ENCODE results near the gene HCN3. TPM values are rescaled to one million over a fixed set of nuclear protein-coding genes. Genes with fewer than 3 reads are reported as not detected.

HCN3 gene
- total and polyA plus RNA-seq, 2 of the 13 experiments (the other 11 are each of a cell fraction or from before 2014, with no cell fraction given) = 2.4 to 10.2 TPM

DNA sequence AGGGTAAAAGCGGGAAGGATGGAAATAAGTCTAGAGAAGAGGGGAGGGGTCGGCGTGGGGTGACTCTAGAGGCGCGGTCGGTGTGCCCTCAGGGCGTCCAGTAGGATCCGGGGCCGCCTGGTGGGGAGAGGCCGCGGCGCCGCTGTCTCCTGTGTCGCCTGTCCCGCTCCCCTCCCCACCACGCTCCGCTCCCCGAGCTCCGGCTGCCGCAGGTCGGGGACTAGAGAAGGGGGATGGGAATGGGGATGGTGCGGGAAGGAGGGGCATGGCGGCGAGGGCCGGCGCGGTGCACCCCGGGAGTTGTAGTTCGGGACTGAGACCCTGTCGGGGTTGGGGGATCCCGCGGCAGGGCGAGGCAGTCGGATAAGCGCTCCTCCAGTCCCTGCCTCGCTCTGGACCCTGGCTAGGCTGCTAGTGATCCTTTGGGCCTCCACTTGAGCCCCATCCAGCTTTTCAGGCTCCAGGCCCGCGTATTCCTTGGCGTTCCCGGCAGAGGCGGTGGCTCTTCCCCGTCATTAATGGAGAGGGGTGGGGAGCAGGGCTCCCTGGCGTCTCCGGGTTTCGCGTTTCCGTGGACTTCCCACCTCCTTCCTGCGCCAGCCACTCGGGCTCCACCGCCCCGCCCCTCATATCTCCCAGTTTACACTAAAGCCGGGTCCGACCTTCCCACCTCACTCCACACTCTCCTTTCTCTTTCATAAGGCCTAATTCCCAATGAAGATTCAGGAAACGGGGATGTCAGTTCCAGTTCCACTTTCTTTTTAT lies 21.8 kb upstream of the HCN3 start, which contains the start of gene ENTREP3 (continued):
- TF ChIP-seq ELF1 (CRISPR knock-in tag; IDR thresholded peaks at IDR 0.05) (peak; percentile 69; the same call in 1 of the 2 replicates), IKZF1 (IDR thresholded peaks at IDR 0.05) (no peak), MAF1 (CRISPR knock-in tag; IDR thresholded peaks at IDR 0.05; ENCODE audit: borderline replicate concordance) (no peak), CEBPB (IDR thresholded peaks at IDR 0.05; ENCODE audit: borderline replicate concordance, low read depth, low read length) (no peak), DR1 (CRISPR knock-in tag; IDR thresholded peaks at IDR 0.05) (no peak), YEATS2 (CRISPR knock-in tag; IDR thresholded peaks at IDR 0.05; ENCODE audit: borderline replicate concordance) (peak; percentile 60; the same call in 1 of the 2 replicates), TCF7 (IDR thresholded peaks at IDR 0.05; ENCODE audit: low read depth) (no peak), ZNF121 (CRISPR knock-in tag; IDR thresholded peaks at IDR 0.05) (no peak), HOXA3 (CRISPR knock-in tag; IDR thresholded peaks at IDR 0.05) (peak; percentile 86), MBD4 (IDR thresholded peaks at IDR 0.05; ENCODE audit: borderline replicate concordance, low read length) (no peak), ISL2 (CRISPR knock-in tag; IDR thresholded peaks at IDR 0.05) (peak; percentile 57; the same call in 1 of the 2 replicates), ZNF367 (CRISPR knock-in tag; IDR thresholded peaks at IDR 0.05; ENCODE audit: borderline replicate concordance) (no peak), ZNF256 (CRISPR knock-in tag; conservative IDR thresholded peaks at IDR 0.05) (no peak), POGZ (CRISPR knock-in tag; IDR thresholded peaks at IDR 0.05) (0 out of 2 replicates have a peak, but pooled peaks have one; percentile 33), TBL1XR1 (IDR thresholded peaks at IDR 0.05; ENCODE audit: borderline replicate concordance, low read length, partially characterized antibody) (no peak), ZNF552 (CRISPR knock-in tag; IDR thresholded peaks at IDR 0.05; ENCODE audit: borderline replicate concordance) (no peak), PHF5A (CRISPR knock-in tag; IDR thresholded peaks at IDR 0.05; ENCODE audit: low read depth, unreplicated experiment) (peak; percentile 71), ZNF766 (CRISPR knock-in tag; IDR thresholded peaks at IDR 0.05; ENCODE audit: borderline replicate concordance) (no peak), ZNF232 (CRISPR knock-in tag; IDR thresholded peaks at IDR 0.05; ENCODE audit: borderline replicate concordance) (peak; percentile 63; the same call in 1 of the 2 replicates)
- TF ChIP-seq, protein P1, sequence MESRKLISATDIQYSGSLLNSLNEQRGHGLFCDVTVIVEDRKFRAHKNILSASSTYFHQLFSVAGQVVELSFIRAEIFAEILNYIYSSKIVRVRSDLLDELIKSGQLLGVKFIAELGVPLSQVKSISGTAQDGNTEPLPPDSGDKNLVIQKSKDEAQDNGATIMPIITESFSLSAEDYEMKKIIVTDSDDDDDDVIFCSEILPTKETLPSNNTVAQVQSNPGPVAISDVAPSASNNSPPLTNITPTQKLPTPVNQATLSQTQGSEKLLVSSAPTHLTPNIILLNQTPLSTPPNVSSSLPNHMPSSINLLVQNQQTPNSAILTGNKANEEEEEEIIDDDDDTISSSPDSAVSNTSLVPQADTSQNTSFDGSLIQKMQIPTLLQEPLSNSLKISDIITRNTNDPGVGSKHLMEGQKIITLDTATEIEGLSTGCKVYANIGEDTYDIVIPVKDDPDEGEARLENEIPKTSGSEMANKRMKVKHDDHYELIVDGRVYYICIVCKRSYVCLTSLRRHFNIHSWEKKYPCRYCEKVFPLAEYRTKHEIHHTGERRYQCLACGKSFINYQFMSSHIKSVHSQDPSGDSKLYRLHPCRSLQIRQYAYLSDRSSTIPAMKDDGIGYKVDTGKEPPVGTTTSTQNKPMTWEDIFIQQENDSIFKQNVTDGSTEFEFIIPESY (CRISPR knock-in tag; IDR thresholded peaks at IDR 0.05) = peak; percentile 24; the same call in 1 of the 2 replicates
- TF ChIP-seq, protein P2, sequence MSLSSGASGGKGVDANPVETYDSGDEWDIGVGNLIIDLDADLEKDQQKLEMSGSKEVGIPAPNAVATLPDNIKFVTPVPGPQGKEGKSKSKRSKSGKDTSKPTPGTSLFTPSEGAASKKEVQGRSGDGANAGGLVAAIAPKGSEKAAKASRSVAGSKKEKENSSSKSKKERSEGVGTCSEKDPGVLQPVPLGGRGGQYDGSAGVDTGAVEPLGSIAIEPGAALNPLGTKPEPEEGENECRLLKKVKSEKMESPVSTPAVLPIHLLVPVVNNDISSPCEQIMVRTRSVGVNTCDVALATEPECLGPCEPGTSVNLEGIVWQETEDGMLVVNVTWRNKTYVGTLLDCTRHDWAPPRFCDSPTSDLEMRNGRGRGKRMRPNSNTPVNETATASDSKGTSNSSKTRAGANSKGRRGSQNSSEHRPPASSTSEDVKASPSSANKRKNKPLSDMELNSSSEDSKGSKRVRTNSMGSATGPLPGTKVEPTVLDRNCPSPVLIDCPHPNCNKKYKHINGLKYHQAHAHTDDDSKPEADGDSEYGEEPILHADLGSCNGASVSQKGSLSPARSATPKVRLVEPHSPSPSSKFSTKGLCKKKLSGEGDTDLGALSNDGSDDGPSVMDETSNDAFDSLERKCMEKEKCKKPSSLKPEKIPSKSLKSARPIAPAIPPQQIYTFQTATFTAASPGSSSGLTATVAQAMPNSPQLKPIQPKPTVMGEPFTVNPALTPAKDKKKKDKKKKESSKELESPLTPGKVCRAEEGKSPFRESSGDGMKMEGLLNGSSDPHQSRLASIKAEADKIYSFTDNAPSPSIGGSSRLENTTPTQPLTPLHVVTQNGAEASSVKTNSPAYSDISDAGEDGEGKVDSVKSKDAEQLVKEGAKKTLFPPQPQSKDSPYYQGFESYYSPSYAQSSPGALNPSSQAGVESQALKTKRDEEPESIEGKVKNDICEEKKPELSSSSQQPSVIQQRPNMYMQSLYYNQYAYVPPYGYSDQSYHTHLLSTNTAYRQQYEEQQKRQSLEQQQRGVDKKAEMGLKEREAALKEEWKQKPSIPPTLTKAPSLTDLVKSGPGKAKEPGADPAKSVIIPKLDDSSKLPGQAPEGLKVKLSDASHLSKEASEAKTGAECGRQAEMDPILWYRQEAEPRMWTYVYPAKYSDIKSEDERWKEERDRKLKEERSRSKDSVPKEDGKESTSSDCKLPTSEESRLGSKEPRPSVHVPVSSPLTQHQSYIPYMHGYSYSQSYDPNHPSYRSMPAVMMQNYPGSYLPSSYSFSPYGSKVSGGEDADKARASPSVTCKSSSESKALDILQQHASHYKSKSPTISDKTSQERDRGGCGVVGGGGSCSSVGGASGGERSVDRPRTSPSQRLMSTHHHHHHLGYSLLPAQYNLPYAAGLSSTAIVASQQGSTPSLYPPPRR (CRISPR knock-in tag; IDR thresholded peaks at IDR 0.05; ENCODE audit: borderline replicate concordance) = no peak
- TF ChIP-seq, protein P3, sequence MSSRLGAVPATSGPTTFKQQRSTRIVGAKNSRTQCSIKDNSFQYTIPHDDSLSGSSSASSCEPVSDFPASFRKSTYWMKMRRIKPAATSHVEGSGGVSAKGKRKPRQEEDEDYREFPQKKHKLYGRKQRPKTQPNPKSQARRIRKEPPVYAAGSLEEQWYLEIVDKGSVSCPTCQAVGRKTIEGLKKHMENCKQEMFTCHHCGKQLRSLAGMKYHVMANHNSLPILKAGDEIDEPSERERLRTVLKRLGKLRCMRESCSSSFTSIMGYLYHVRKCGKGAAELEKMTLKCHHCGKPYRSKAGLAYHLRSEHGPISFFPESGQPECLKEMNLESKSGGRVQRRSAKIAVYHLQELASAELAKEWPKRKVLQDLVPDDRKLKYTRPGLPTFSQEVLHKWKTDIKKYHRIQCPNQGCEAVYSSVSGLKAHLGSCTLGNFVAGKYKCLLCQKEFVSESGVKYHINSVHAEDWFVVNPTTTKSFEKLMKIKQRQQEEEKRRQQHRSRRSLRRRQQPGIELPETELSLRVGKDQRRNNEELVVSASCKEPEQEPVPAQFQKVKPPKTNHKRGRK (CRISPR knock-in tag; IDR thresholded peaks at IDR 0.05) = no peak
